ENCODE data around the gene WDR20.

DNA sequence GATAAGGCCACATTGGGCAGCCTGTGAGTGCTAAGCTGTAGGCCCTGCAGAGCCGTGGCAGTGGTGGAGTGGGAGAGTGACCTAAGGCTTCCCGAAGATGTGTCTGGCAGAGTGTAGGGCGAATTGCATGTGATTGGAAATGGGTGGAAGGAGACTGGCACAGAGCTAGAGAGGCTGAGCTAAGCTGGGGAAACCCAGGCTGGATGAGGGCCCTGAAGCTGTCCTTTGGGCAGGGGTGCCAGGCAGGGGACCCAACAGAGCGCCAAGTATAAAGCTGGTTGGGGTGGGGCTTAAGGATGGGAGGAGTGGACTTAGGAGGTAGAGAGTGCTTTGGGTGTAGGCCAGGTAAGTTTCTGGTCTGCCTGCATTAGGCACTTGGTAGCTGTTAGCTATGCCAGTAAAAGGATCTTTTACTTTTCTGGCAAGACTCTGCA is 47.9 kb downstream of the WDR20 start:
- TF ChIP-seq CTCF (IDR thresholded peaks at IDR 0.05) (no peak), POLR2A (IDR thresholded peaks at IDR 0.05) (no peak)
